Type B pancreatic cell (in vitro differentiated cells): Measurements from ENCODE around the gene MANBA. TPM values are rescaled to one million over a fixed set of nuclear protein-coding genes. Genes with fewer than 3 reads are reported as not detected.

Experiments
- DNase-seq: peaks from one replicate; pipeline ENCODE4 v3.0.0; 2021; ENCODE audit warnings: mixed read lengths; ENCODE audit not compliant: unreplicated experiment; ENCODE audit errors: extremely low spot score
- H3K27ac Mint-ChIP-seq: 2 replicates; pipeline ENCODE4 v1.8.0; 2021; ENCODE audit warnings: mild to moderate bottlenecking, mixed read lengths
- H3K27me3 Mint-ChIP-seq: 2 replicates; pipeline ENCODE4 v1.8.0; 2021; ENCODE audit warnings: mixed read lengths
- H3K36me3 Mint-ChIP-seq: 2 replicates; pipeline ENCODE4 v1.8.0; 2021; ENCODE audit warnings: mixed read lengths
- H3K4me1 Mint-ChIP-seq: one replicate; pipeline ENCODE4 v1.8.0; 2021; ENCODE audit warnings: mixed read lengths; ENCODE audit not compliant: unreplicated experiment
- H3K4me3 Mint-ChIP-seq: 2 replicates; pipeline ENCODE4 v1.8.0; 2021; ENCODE audit warnings: mild to moderate bottlenecking, mixed read lengths
- H3K9me3 Mint-ChIP-seq: 2 replicates; pipeline ENCODE4 v1.8.0; 2021; ENCODE audit warnings: mixed read lengths
- total RNA-seq: library from RNA; stranded (reverse); gene quantifications from 2 replicates; pipeline ENCODE4 v1.2.1, GENCODE V29; 2021; ENCODE audit warnings: low replicate concordance
- TF ChIP-seq, protein P1 (sequence below): fragments of 200-600 bp; sonication (generic); conservative IDR thresholded peaks from 2 replicates; pipeline ENCODE4 v1.5.0; 2021; ENCODE audit warnings: antibody characterized with exemption, mild to moderate bottlenecking

MANBA gene
- total RNA-seq, 1 donor from 2014 or later = 32.4 TPM

DNA sequence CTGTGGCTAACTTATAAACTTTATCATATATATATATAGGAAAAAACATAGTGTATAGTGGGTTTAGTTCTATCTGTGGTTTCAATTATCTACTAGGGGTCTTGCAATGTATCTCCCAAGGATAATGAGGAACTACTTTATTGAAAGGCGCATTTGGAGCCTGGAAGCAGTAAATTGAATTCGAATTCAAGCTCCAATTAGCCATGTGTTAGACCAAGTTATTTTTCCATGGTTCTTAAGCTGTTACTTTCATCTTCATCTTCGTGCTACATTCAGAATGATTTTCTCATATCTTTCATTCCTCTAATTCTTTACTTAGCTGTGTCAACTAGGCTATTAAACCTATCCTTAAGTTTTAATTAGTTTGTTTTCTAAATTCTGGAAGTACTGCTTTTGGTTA is 27.2 kb upstream of the MANBA start:
- no peak for DNase-seq
- no peaks in the 10 kb centered on the region for H3K4me1 Mint-ChIP-seq
- H3K9me3 Mint-ChIP-seq = no peaks in the 10 kb centered on the region
- H3K27me3 Mint-ChIP-seq = no peaks in the 10 kb centered on the region
- no peak overlapping the region for H3K4me3 Mint-ChIP-seq
- TF ChIP-seq, protein P1, sequence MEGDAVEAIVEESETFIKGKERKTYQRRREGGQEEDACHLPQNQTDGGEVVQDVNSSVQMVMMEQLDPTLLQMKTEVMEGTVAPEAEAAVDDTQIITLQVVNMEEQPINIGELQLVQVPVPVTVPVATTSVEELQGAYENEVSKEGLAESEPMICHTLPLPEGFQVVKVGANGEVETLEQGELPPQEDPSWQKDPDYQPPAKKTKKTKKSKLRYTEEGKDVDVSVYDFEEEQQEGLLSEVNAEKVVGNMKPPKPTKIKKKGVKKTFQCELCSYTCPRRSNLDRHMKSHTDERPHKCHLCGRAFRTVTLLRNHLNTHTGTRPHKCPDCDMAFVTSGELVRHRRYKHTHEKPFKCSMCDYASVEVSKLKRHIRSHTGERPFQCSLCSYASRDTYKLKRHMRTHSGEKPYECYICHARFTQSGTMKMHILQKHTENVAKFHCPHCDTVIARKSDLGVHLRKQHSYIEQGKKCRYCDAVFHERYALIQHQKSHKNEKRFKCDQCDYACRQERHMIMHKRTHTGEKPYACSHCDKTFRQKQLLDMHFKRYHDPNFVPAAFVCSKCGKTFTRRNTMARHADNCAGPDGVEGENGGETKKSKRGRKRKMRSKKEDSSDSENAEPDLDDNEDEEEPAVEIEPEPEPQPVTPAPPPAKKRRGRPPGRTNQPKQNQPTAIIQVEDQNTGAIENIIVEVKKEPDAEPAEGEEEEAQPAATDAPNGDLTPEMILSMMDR = no peak
- no peak overlapping the region for H3K27ac Mint-ChIP-seq
- H3K36me3 Mint-ChIP-seq = peaks cover 16% of the 10 kb centered on the region

DNA sequence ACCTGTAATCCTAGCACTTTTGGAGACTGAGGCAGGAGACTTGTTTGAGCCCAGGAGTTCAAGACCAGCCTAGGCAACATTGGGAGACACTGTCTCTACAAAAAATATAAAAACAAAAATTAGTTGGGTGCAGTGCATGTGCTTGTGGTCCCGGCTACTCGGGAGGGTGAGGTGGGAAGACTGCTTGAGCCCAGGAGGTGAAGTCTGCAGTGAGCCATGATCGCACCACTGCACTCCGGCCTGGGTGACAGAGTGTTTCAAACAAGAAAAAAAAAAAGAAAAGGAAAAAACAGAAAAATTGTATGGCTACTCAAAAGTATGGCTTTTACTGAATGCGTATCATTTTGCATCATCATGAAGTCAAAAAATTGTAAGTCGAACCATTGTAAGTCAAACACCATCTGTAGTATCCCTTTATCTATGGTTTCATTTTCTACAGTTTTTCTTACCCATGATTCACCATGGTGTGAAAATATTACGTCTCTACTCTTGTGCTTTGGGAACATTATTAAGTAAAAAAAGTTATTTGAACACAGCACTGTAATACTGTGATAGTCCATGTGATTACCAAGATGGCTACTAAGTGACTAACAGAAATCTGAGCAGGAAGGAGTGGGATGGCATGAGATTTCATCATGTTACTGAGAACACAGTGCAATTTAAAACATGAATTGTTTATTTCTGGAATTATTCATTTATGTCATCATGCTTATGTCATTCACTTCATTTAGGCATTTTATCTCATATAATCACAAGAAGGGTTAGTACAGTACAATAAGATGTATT is 26.5 kb upstream of the MANBA start:
- Mint-ChIP-seq H3K36me3 (peaks cover 10% of the 10 kb centered on the region), H3K4me1 (no peaks in the 10 kb centered on the region), H3K27me3 (no peaks in the 10 kb centered on the region), H3K27ac (no peak overlapping the region), H3K9me3 (no peaks in the 10 kb centered on the region), H3K4me3 (no peak overlapping the region)
- TF ChIP-seq, protein P1 = no peak
- DNase-seq = no peak

DNA sequence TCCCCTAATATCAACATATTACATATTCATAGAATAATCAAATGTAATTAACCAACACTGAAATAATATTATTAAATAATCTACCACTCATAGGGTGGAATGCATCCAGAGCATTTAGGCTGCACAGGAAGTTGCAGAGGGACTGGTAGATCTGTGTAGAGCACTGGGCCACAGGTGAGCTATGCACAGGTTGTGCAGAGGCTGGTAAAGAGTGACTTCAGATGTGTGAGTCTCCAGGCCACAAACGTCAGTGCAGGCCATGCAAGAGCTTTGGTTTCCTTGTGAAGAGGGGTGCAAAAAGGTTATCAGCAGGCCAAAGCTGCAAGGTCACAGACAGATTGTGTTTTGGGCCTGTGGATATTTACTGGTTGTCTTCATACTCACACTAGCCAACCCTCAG is 25.5 kb upstream of the MANBA start:
- Mint-ChIP-seq H3K36me3 (peaks cover 8% of the 10 kb centered on the region), H3K27me3 (no peaks in the 10 kb centered on the region), H3K4me3 (no peak overlapping the region), H3K4me1 (no peaks in the 10 kb centered on the region), H3K9me3 (no peaks in the 10 kb centered on the region), H3K27ac (no peak overlapping the region)
- DNase-seq = no peak
- TF ChIP-seq, protein P1 = no peak

DNA sequence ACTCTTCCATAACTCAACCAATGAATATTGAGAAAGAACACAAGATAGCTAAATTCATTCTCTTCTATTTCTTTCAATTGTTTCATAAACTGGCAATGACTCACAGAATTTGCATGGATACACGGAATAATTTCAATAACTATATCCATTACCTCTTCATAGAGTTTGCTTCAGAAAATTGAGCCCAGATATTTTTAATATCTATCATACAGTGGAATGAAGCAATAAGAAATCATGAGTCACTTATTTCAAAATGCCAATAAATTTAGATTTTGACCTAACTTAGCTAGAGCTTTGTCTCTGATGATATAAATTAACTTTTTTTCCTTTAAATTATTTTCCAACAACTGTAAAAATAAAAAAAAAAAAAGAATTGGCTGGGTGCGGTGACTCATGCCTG is 22.2 kb upstream of the MANBA start:
- TF ChIP-seq, protein P1 = no peak
- DNase-seq = no peak
- H3K4me1 Mint-ChIP-seq = no peaks in the 10 kb centered on the region

DNA sequence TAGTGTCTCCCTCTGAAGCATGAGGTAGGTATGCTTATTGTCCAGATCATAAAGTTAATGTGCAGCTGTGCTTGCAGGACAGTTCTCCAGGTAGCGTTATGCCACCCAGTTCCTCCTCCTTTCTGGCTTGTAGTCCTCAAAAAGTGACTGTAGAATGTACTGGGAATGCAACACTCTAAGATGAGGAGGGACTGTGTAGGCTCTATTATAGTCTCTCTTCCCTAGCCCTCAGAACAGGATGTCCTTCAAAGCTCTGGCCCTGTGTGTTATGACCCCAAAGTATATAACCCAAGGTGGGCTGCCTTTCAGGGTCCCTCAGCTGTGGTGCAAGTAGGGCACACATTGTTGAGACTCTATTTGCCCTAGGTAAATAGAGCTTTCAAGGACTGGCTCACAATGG is 20.8 kb upstream of the MANBA start:
- Mint-ChIP-seq H3K27ac (no peak overlapping the region), H3K4me3 (no peak overlapping the region), H3K27me3 (no peaks in the 10 kb centered on the region), H3K36me3 (no peaks in the 10 kb centered on the region), H3K9me3 (no peaks in the 10 kb centered on the region), H3K4me1 (no peaks in the 10 kb centered on the region)
- TF ChIP-seq, protein P1 = no peak
- DNase-seq = no peak

More for the DNA sequence above, 22.2 kb upstream of the MANBA start:
- no peak overlapping the region for H3K4me3 Mint-ChIP-seq
- H3K36me3 Mint-ChIP-seq = peaks cover 4% of the 10 kb centered on the region
- H3K27ac Mint-ChIP-seq = no peak overlapping the region
- no peaks in the 10 kb centered on the region for H3K9me3 Mint-ChIP-seq
- no peaks in the 10 kb centered on the region for H3K27me3 Mint-ChIP-seq
